Neural crest cell (in vitro differentiated cells): ENCODE measurements around the gene CFAP221. TPM values are rescaled to one million over a fixed set of nuclear protein-coding genes. Genes with fewer than 3 reads are reported as not detected.

Experiments
- DNase-seq: peaks from one replicate; pipeline ENCODE4 v3.0.0; 2021; ENCODE audit warnings: low read depth, mixed read lengths, low spot score
- H3K27ac Mint-ChIP-seq: one replicate; pipeline ENCODE4 v1.8.0; 2021; ENCODE audit warnings: mild to moderate bottlenecking, mixed read lengths; ENCODE audit not compliant: unreplicated experiment
- H3K27me3 Mint-ChIP-seq: 2 replicates; pipeline ENCODE4 v1.8.0; 2021; ENCODE audit warnings: low read depth, mild to moderate bottlenecking, mixed read lengths
- H3K36me3 Mint-ChIP-seq: 2 replicates; pipeline ENCODE4 v1.8.0; 2021; ENCODE audit warnings: low read depth, mild to moderate bottlenecking, mixed read lengths
- H3K4me1 Mint-ChIP-seq: 2 replicates; pipeline ENCODE4 v1.8.0; 2021; ENCODE audit warnings: mixed read lengths
- H3K4me3 Mint-ChIP-seq: one replicate; pipeline ENCODE4 v1.8.0; 2021; ENCODE audit warnings: mild to moderate bottlenecking, mixed read lengths
- H3K9me3 Mint-ChIP-seq: 2 replicates; pipeline ENCODE4 v1.8.0; 2021; ENCODE audit warnings: mixed read lengths
- CTCF ChIP-seq: fragments of 200-600 bp; sonication (generic); conservative IDR thresholded peaks from 2 replicates; pipeline ENCODE4 v1.5.0; 2021; ENCODE audit warnings: antibody characterized with exemption, mild to moderate bottlenecking
- total RNA-seq: library from RNA; stranded (reverse); gene quantifications from 2 replicates; pipeline ENCODE4 v1.2.1, GENCODE V29; 2021

The CFAP221 gene
- total RNA-seq, 1 donor from 2014 or later: 2.0 TPM

- H3K9me3 Mint-ChIP-seq: no peaks in the 10 kb centered on the region
- H3K27me3 Mint-ChIP-seq: peaks cover 2% of the 10 kb centered on the region
- no peak overlapping the region for H3K27ac Mint-ChIP-seq
- TF ChIP-seq CTCF: no peak
- DNase-seq: no peak
- H3K36me3 Mint-ChIP-seq: no peaks in the 10 kb centered on the region
- H3K4me1 Mint-ChIP-seq: no peaks in the 10 kb centered on the region
- H3K4me3 Mint-ChIP-seq: no peak overlapping the region
Observed at GRCh38 chr2:119672161-119672862, 128.1 kb downstream of the CFAP221 start.

- TF ChIP-seq CTCF: no peak
- Mint-ChIP-seq H3K27ac (no peak overlapping the region), H3K4me1 (peaks cover 5% of the 10 kb centered on the region), H3K36me3 (no peaks in the 10 kb centered on the region), H3K4me3 (no peak overlapping the region), H3K27me3 (peaks cover 2% of the 10 kb centered on the region), H3K9me3 (no peaks in the 10 kb centered on the region)
- DNase-seq: no peak
Observed at GRCh38 chr2:119673796-119674195, 129.5 kb downstream of the CFAP221 start.

- no peak for TF ChIP-seq CTCF
- no peak overlapping the region for H3K4me3 Mint-ChIP-seq
- DNase-seq: no peak
- peaks cover 12% of the 10 kb centered on the region for H3K4me1 Mint-ChIP-seq
- H3K27me3 Mint-ChIP-seq: peaks cover 2% of the 10 kb centered on the region
- no peaks in the 10 kb centered on the region for H3K36me3 Mint-ChIP-seq
- H3K9me3 Mint-ChIP-seq: no peaks in the 10 kb centered on the region
- no peak overlapping the region for H3K27ac Mint-ChIP-seq
Observed at GRCh38 chr2:119674711-119675500, 130.7 kb downstream of the CFAP221 start.

GRCh38 chr2:119678021-119678656 lies 133.9 kb downstream of the CFAP221 start:
- no peak for DNase-seq
- Mint-ChIP-seq H3K9me3 (no peaks in the 10 kb centered on the region), H3K36me3 (peaks cover 6% of the 10 kb centered on the region), H3K4me1 (peaks cover 35% of the 10 kb centered on the region), H3K27ac (peak overlapping the region; percentile 83), H3K27me3 (peaks cover 2% of the 10 kb centered on the region), H3K4me3 (peak overlapping the region; percentile 82)
- TF ChIP-seq CTCF: no peak

GRCh38 chr2:119679526-119679837 lies 135.2 kb downstream of the CFAP221 start:
- no peak for DNase-seq
- Mint-ChIP-seq H3K36me3 (peaks cover 6% of the 10 kb centered on the region), H3K9me3 (no peaks in the 10 kb centered on the region), H3K4me3 (peak overlapping the region; percentile 90), H3K27me3 (peaks cover 2% of the 10 kb centered on the region), H3K27ac (peak overlapping the region; percentile 64), H3K4me1 (peaks cover 46% of the 10 kb centered on the region)
- no peak for TF ChIP-seq CTCF
